Ovary (tissue), 9 donors: ENCODE measurements around the gene HMX2. TPM values are rescaled to one million over a fixed set of nuclear protein-coding genes. Genes with fewer than 3 reads are reported as not detected.

Experiments used
- DNase-seq, 5 donors: peaks; one replicate each; pipeline ENCODE4 v3.0.0-alpha.2; 2019 to 2020
- H3K27ac ChIP-seq, 2 donors: fragments of 200-600 bp; one replicate each; pipeline versions ENCODE4 v1.5.1 to v1.8.0; 2019 to 2022
- H3K27me3 ChIP-seq: fragments of 200-600 bp; one replicate; pipeline ENCODE4 v1.8.0; 2022
- H3K36me3 ChIP-seq: fragments of 200-600 bp; sonication (generic); one replicate; pipeline ENCODE4 v1.5.1; 2019
- H3K4me1 ChIP-seq: one replicate; pipeline ENCODE4 v1.8.1; 2013; ENCODE audit warnings: mild to moderate bottlenecking, moderate library complexity; ENCODE audit not compliant: insufficient read depth
- H3K4me3 ChIP-seq: fragments of 200-600 bp; sonication (generic); one replicate; pipeline ENCODE4 v1.5.1; 2017
- H3K9me3 ChIP-seq, 2 donors: fragments of 200-600 bp in 1 of 2; sonication (generic) in 1 of 2; one replicate each; pipeline versions ENCODE4 v1.5.1 to v1.8.1; 2013 to 2019; ENCODE audit warnings: mild to moderate bottlenecking in 1 of 2, moderate library complexity in 1 of 2
- CTCF ChIP-seq, 3 donors: fragments of 450-650 bp in 2 of 3; fragments of 200-600 bp in 1 of 3; IDR thresholded peaks; one replicate each; pipeline versions ENCODE4 v1.5.1 to v1.8.0; 2016 to 2022; ENCODE audit warnings: antibody characterized with exemption in 3 of 3, mild to moderate bottlenecking in 1 of 3
- EP300 ChIP-seq: sonication (generic); formaldehyde crosslinking; IDR thresholded peaks from one replicate; pipeline ENCODE4 v1.6.1; 2017; ENCODE audit warnings: antibody characterized with exemption
- POLR2A ChIP-seq: fragments of 450-650 bp; IDR thresholded peaks from one replicate; pipeline ENCODE4 v1.6.1; 2017; ENCODE audit warnings: antibody characterized with exemption, mild to moderate bottlenecking, moderate library complexity
- WGBS, 3 donors: extraction: QIAGEN DNeasy Blood & Tissue Kit in 1 of 3; methylation state at CpG; one replicate each; pipeline versions ENCODE4 v1.1.5 to v1.1.7; 2013 to 2017; 5-methylcytosine and 5-hydroxymethylcytosine counted together
- intact Hi-C, 4 donors: fragments of 100-400 bp; cut with DNase I; formaldehyde crosslinking; loops; one replicate each; pipeline versions ENCODE4 v1.11.0 to v1.15.1; 2022 to 2023
- polyA plus RNA-seq, 2 donors: library from polyadenylated mRNA; stranded (reverse); fragments of 200-250 nt in 1 of 2; fragments of 350-450 nt in 1 of 2; fragmentation: Illumina TruSeq in 1 of 2; extraction: RNeasy Lipid Tissue Mini Kit (QIAGEN cat#74804) in 1 of 2; gene quantifications; one replicate each; pipeline ENCODE4 v1.2.3, GENCODE V29; 2013 to 2014
- total RNA-seq, 7 donors: library from RNA; depleted of rRNA in 2 of 7; stranded (reverse); fragments of >200 nt in 2 of 7; fragmentation: NEBNext Ultra II Directional in 3 of 7; extraction: Animal tissue kit (Norgen Biotek cat#: 25700) in 3 of 7; gene quantifications; one replicate each; pipeline versions ENCODE4 v1.1.0 to v1.2.4, GENCODE V29; 2016 to 2023
- donor health status: DM: no; HTN: no; CAD: no; lungs with moderate emphysema.
- donor health status: DM: no; HTN: no; CAD: no.
- donor health status: Bipolar disorder and iron deficiency.
- donor health status: DM: yes; HTN: yes; CAD: no.
- donor health status: DM: no; HTN: no; CAD: no.
- donor health status: DM: yes; HTN: yes; CAD: no.

HMX2 gene
- total and polyA plus RNA-seq, 9 donors: not detected

DNA sequence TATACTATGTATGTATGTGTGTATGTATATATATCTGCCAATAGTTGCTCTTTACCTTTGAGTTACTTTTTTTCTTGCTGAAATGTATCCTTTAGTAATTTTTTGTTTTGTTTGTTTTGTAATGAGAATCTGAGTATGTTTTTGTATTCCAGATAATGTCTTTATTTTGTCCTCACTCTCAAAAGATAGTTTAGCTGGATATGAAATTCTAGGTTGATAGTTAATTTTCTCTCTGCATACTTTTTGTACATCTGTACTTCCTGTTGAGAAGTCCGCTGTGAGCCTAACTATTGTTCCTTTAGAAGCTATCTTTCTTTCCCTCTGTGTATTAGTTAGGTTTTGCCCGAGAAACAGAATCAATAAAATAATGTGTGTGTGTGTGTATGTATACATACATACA, 35.8 kb downstream of the HMX2 start:
- DNase-seq: no peak
- H3K36me3 ChIP-seq: no peaks in the 10 kb centered on the region
- H3K4me3 ChIP-seq: no peak overlapping the region
- H3K27ac ChIP-seq: no peak overlapping the region
- 98 to 99% (median 99%) methylated on average over 2 of the region's 2 CpGs for WGBS, 3 donors
- intact Hi-C loops: no loop called here
- H3K4me1 ChIP-seq: no peaks in the 10 kb centered on the region
- TF ChIP-seq POLR2A (no peak), EP300 (no peak), CTCF (IDR thresholded peaks at IDR 0.05) (no peak)
- no peaks in the 10 kb centered on the region for H3K9me3 ChIP-seq
- H3K27me3 ChIP-seq: no peaks in the 10 kb centered on the region

GRCh38 chr10:123187781-123188180, 39.8 kb downstream of the HMX2 start:
- Histone ChIP-seq H3K4me3 (no peak overlapping the region), H3K36me3 (no peaks in the 10 kb centered on the region), H3K4me1 (no peaks in the 10 kb centered on the region), H3K9me3 (no peaks in the 10 kb centered on the region), H3K27ac (no peak overlapping the region), H3K27me3 (no peaks in the 10 kb centered on the region)
- WGBS, 3 donors: 96 to 98% (median 97%) methylated on average over 5 of the region's 5 CpGs
- intact Hi-C loops: no loop called here
- TF ChIP-seq EP300 (no peak), CTCF (IDR thresholded peaks at IDR 0.05) (no peak), POLR2A (no peak)
- DNase-seq: no peak

- intact Hi-C loops: no loop called here
- H3K4me1 ChIP-seq: no peaks in the 10 kb centered on the region
- H3K27me3 ChIP-seq: no peaks in the 10 kb centered on the region
- H3K9me3 ChIP-seq: no peaks in the 10 kb centered on the region
- no peaks in the 10 kb centered on the region for H3K36me3 ChIP-seq
- H3K4me3 ChIP-seq: no peak overlapping the region
- no peak overlapping the region for H3K27ac ChIP-seq
- TF ChIP-seq CTCF (IDR thresholded peaks at IDR 0.05) (no peak), EP300 (no peak), POLR2A (no peak)
- no peak for DNase-seq
- WGBS, 3 donors: 91 to 93% (median 92%) methylated on average over 8 of the region's 8 CpGs
Observed at GRCh38 chr10:123191886-123192285, 44.0 kb downstream of the HMX2 start.

DNA sequence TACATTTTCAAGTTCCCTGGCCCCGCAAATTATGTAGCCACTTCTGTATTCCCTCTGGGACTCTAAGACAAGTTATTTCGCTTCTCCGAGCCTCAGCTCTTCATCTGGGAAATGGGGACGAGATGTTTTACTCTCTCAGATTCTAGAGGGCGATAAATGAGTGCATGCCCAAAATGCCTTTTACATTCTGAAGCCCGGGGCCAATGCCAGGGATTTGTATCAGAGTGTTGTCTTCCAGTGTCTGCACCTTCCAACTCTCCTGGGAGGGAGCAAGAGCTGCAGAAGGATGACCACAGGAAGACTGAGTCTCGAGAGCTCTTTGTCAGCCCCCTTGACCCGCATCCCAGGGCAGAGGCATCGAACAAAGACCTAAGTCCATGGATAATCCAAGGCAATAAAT, 46.1 kb downstream of the HMX2 start:
- 86 to 91% (median 88%) methylated on average over 9 of the region's 9 CpGs for WGBS, 3 donors
- DNase-seq: no peak
- H3K27me3 ChIP-seq: no peaks in the 10 kb centered on the region
- intact Hi-C loops: no loop called here
- no peaks in the 10 kb centered on the region for H3K9me3 ChIP-seq
- no peak overlapping the region for H3K27ac ChIP-seq
- no peaks in the 10 kb centered on the region for H3K4me1 ChIP-seq
- H3K4me3 ChIP-seq: no peak overlapping the region
- TF ChIP-seq EP300 (no peak), CTCF (IDR thresholded peaks at IDR 0.05) (no peak), POLR2A (no peak)
- H3K36me3 ChIP-seq: no peaks in the 10 kb centered on the region

Other genes with a start within 250 kb of the HMX2 start
- gene FAM24A, start 237.5 kb upstream of the HMX2 start, total RNA-seq: not detected
- gene FAM24A, start 237.5 kb upstream of the HMX2 start, polyA plus RNA-seq: not detected
- gene C10orf88, start 193.9 kb upstream of the HMX2 start, total RNA-seq: 1 to 10 TPM; 3.0 to 9.7 (median 7.2) TPM
- 1 to 10 TPM; 6.2 to 8.7 TPM for gene C10orf88, start 193.9 kb upstream of the HMX2 start, polyA plus RNA-seq
- gene PSTK, start 167.7 kb upstream of the HMX2 start, total RNA-seq: 1 to 10 TPM; 2.1 to 6.1 (median 3.3) TPM
- gene PSTK, start 167.7 kb upstream of the HMX2 start, polyA plus RNA-seq: 1 to 10 TPM; 3.4 to 5.1 TPM
- 10 to 100 TPM in 6 of 7 donors, 1 to 10 TPM in 1; 8.2 to 28.6 (median 20.5) TPM for gene IKZF5, start 139.3 kb upstream of the HMX2 start, total RNA-seq
- gene IKZF5, start 139.3 kb upstream of the HMX2 start, polyA plus RNA-seq: 10 to 100 TPM; 11.8 to 13.5 TPM
- gene ACADSB, start 139.1 kb upstream of the HMX2 start, total RNA-seq: 10 to 100 TPM; 10.5 to 26.6 (median 24.0) TPM
- gene ACADSB, start 139.1 kb upstream of the HMX2 start, polyA plus RNA-seq: 10 to 100 TPM in 1 of 2 donors, 1 to 10 TPM in 1; 8.8 to 25.3 TPM
- under 1 TPM in 1 of 7 donors, not detected in 6; 0.23 TPM for gene HMX3, start 12.2 kb upstream of the HMX2 start, total RNA-seq
- not detected for gene HMX3, start 12.2 kb upstream of the HMX2 start, polyA plus RNA-seq
- 10 to 100 TPM; 56.0 to 63.1 (median 61.6) TPM for gene BUB3, start 6.3 kb downstream of the HMX2 start, total RNA-seq
- gene BUB3, start 6.3 kb downstream of the HMX2 start, polyA plus RNA-seq: 10 to 100 TPM; 54.8 to 57.0 TPM